GM19397 (cell line): Measurements from ENCODE around the gene PLXNA4.

Experiments
- ATAC-seq: cut with Tn5 transposase; IDR thresholded peaks from one replicate; pipeline ENCODE4 v1.9.1; 2021; ENCODE audit warnings: mild to moderate bottlenecking, moderate library complexity; ENCODE audit not compliant: unreplicated experiment

PLXNA4 gene

GRCh38 chr7:132134814-132135445 is 441.3 kb downstream of the PLXNA4 start:
- no peak for ATAC-seq

- ATAC-seq = no peak
Measured at GRCh38 chr7:132133501-132133900, 442.8 kb downstream of the PLXNA4 start.

- no peak for ATAC-seq
Measured at GRCh38 chr7:132131196-132131595, 445.1 kb downstream of the PLXNA4 start.

- ATAC-seq = no peak
Measured at GRCh38 chr7:132130497-132130896, 445.8 kb downstream of the PLXNA4 start.

DNA sequence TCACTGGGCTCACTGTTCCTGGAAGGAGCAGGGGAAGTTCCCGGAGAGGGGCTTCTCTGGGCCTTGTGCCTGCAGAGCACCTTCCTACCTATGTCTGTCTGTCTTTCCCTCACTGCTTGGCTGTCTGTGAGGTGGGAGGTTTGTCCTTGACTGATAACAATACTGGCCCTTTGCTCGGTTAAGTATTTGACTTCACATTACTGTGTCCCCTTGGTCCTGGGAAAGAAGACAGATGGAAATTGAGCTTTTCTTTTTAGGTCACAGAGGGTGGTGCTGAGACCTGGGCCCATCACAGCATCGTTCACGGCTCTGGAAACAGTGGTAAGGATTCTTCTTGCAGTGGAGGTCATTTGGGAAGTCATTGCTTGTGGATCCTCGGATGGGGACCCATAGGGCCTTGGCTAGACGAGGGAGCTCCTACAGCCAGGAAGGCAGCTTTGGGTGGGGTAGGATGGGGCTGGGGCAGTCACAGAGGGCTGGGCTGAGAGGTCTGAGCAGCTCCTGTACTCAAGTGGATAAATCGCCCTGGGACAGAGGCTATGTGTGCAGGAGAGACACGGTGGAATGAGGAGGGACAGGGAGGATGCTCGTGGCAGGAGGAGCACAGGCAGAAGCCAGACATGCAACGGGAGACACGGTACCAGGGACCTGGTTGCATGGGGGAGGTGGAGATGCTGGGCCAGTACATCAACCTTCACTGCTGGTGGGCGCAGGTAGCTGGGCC is 450.2 kb downstream of the PLXNA4 start:
- no peak for ATAC-seq

DNA sequence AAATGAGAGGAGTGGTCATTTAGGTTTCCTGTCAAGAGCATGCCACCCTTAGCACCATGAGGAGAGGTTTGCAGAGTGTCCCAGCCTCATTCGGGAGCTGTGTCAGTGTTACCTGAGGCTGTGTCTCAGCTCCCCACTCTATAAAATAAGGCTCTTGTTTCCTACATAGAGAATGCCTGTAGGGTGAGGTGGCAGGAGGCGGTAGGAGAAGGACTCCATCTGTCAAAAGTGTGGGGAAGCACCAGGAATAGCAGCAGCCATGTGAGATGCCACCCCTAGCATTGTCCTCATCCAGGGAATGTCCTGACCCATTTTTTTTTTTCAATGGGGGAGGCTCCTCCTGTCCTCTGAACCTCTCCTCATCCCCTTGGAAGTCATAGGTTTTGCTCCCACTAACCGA is 451.2 kb downstream of the PLXNA4 start:
- no peak for ATAC-seq

DNA sequence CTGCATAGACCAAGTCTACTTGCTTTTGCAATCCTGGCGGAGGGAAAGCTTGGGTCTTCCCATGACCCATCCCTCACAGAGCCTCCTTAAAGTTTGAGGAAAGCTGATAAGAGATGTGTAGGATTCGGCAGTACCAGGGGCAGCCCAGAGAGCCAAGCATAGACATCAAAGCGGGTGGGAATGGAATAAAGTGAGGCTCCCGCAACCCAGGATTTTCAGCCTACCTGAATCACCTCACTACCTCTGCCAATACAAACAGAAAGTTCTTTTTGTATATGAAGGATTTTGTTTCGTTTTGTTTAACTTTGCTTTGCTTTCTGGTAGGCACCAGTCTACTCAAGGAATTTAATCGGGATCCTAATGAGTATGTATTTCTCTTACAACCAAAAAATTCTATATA is 451.7 kb downstream of the PLXNA4 start:
- no peak for ATAC-seq

DNA sequence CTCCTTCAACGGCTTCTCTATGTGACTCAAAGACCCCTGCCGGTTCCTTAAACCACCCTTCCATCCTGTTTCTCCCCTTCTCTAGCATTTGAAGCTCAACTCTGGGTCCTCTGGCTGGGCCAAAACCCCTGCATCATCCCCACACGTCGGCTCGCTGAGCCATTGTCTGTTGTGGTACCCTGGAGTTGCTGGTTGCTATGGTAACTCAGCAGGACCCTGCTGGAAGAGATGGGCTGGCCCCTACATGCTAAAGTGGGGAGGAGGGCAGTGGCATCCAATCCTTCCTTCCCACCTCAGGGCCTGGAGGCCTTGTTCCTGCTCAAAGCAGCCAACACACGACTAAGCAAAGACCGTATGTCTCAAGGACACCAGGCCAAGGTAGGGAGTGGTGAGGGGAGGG is 452.5 kb downstream of the PLXNA4 start:
- no peak for ATAC-seq

- ATAC-seq = no peak
Measured at GRCh38 chr7:132122901-132123300, 453.4 kb downstream of the PLXNA4 start.

DNA sequence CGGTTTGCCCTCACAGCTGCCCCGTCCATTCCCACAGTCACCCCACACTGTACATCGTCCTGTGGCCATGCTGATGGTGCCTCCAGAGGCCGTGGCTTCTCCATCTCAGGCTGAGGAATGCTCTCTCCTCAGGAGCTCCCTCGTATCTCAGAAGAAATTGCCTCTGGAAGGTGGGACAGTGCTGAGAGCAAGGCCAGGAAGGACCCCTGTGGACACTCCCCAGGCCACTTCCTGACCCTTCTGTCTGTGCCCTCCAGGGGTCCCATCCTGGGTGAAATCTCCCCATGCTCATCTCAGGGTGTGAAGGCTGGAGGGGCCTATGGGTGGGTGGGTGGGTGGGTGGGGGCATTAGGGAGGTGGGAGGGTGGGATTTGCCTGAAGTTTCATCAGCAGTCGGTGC is 454.3 kb downstream of the PLXNA4 start:
- no peak for ATAC-seq

DNA sequence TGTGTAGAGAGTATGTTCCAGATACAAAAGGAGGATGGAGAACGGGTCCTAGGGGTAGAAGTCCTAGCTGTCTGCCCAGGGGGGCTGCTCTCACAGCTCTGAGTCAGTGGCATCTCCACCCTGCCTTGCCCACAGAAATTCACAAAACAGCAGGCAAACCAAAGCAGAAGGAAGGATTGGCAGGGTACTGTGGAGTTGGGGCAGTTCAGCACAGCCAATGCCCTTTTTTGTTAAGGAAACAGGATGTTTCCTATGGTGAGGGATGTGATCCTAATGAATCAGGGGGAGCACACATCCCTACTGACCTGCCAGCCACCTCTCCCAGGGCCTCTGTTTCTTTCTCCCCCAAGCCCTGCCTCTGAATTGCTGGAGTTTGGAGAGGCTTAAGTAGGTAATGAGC is 457.6 kb downstream of the PLXNA4 start:
- no peak for ATAC-seq

DNA sequence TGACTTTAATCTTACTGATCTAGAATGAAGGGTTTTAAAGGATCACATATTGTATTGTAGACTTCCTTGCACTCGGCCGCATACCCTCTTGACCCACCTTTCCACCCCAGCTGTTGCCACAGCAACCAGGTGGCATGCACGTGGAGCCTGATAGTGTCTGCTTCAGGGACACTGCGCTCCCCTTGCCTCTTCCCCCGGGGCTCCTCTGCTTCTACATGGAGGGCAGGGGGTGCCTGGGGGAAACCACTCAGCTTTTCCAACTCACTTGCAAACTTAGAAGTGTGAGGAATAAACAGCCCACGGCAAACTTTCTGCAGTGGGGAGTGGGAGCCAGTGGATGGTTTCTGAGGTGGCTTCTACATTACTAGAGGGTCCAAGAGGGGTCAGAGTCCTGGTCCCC is 458.6 kb downstream of the PLXNA4 start:
- no peak for ATAC-seq

DNA sequence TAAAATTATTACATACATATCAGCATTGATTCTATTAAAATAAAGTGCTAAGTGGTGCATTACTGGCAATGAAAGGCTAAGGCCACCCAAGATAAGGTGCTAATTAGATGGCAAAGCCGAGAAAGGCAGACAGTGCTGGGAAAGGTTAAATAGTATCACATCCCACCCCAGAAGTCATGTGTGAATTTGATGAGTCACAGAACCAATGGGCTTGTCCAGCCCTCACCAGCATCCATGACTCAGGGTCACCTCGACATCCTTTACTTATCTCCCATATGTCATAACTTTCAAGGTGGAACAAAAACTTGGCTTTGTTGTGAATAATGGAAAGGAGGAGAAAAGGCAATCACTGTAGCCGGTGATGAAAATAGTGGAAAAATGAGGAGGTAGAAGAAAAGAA is 459.1 kb downstream of the PLXNA4 start:
- no peak for ATAC-seq

DNA sequence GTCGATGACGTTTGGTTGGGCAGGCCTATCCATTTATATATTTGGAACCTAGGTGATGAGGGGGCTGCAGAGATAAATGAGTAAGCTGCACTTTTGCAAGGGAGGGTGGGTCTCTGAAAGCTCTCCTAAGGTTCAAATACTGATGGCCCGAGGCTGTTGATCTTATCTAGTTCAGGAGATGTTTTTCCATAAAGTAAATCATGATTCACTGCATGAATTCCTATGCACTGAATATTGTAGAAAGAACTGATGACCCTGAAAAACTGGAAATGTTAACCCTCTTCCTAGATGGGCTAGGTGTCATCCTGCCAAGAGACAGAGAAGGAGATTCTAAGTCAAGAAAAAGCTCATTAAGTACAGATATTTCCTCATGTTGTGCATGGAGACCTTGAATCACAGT is 459.9 kb downstream of the PLXNA4 start:
- no peak for ATAC-seq

DNA sequence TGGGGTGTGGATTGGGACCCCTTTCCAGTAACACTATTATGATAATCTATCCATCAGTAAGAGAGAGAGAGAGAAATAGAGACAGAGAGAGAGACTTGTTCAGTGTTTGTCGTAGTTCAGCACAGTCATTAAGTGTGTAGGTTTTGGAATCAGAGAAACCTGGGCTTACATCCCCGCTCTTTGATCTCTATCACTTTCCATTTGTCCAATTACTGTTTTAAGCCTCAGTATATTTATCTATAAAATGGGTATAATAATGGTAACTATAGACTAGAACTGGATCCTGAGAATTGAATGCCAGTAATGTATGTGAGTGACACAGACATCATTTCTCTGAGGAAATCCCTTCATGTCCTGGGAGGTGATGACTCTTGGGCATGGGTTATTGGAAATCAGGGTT is 460.5 kb downstream of the PLXNA4 start:
- ATAC-seq = no peak

GRCh38 chr7:132115028-132115427 is 461.2 kb downstream of the PLXNA4 start:
- no peak for ATAC-seq

DNA sequence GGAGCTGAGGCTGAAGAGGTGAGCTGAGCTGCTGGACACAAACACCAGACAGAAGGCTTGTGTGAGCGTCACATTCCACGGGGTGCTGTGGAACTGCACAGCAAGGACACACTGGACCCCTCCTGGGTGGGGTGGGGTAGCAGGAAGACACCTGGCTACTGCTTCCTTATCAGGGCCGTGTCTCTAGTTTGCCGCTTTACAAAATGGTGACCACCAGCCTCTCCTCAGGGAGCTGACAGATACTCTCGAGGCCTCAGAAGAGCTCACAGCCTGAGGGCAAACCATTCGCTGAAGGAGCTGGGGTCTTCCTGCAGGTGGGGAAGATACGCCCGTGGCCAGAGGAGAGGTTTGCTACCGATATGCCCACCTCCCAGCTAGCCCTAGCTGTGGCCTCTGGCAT is 461.9 kb downstream of the PLXNA4 start:
- no peak for ATAC-seq

DNA sequence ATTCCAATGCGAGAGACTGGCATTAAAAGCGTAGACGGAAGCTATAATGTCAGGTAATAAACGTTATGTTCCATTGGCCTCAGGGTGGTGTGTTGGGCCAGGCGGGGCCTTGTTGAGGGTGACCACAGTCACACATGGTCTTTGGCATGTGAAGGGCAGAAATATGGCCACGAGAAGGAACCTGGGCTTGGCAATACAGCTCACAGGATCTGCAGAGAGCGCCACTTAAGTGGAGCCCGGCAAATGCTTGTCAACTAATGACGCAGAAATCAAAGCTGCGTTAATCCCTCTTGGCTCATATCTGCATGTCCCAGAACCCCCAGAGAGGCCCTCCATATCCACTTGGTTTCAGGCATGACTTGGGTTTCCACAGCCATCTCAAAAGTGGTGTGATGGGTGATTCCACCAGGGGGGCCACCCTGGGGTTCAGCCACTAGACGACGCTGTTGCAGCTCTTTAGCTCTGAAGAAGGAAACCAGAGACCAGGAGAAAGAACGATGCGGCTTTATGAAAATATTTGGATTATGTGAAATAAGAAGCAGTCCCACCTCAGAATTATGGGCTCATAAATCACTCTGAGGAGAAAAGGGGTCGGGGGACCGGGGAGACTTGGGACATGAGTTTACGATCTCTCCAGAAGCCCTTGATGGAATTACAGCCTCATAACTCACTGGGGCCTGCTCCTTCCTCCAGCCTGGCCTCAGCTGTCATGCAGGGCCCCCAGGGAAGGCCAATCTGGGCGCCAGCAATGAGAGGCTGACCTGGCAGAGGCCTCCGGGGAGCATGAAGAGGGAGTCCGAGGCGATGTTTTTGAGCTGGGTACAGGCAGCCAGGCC is 462.5 kb downstream of the PLXNA4 start:
- ATAC-seq = no peak

- no peak for ATAC-seq
Measured at GRCh38 chr7:132112657-132113056, 463.6 kb downstream of the PLXNA4 start.

- ATAC-seq = no peak
Measured at GRCh38 chr7:132112106-132112505, 464.2 kb downstream of the PLXNA4 start.

GRCh38 chr7:132110692-132111091 is 465.6 kb downstream of the PLXNA4 start:
- ATAC-seq = no peak

- ATAC-seq = no peak
Measured at GRCh38 chr7:132109769-132110168, 466.5 kb downstream of the PLXNA4 start.
